HCT116 (cell line): ENCODE measurements around the gene TRIM60. TPM values are rescaled to one million over a fixed set of nuclear protein-coding genes. Genes with fewer than 3 reads are reported as not detected.

ENCODE experiments used
- ATAC-seq: fragments of 200-7000 bp; cut with Tn5 transposase; 2 replicates; pipeline ENCODE4 v1.9.1; 2020; ENCODE audit warnings: mild to moderate bottlenecking, moderate library complexity
- BruUV-seq: library from RNA; stranded (reverse); fragments of 400-500 nt; replicated peaks from 2 replicates; lab custom pipeline; 2021; lab: Mats Ljungman, UMichigan
- CTCF ChIA-PET: fragments of 300-600 bp; sonication (Branson Sonifier 250); formaldehyde crosslinking; loops from one replicate; lab custom pipeline; 2021; ENCODE audit warnings: antibody characterized with exemption; lab: Charles Lee
- POLR2A ChIA-PET: fragments of 300-600, 350-600 bp; sonication (Branson Sonifier 250); formaldehyde crosslinking; loops from one replicate; lab custom pipeline; 2021; ENCODE audit warnings: antibody characterized with exemption; lab: Charles Lee
- RAD21 ChIA-PET, 2 experiments: fragments of 300-600 bp; sonication (Branson Sonifier 250); formaldehyde crosslinking; loops; one replicate each; lab custom pipeline; 2023; ENCODE audit warnings: low total read pairs in 2 of 2; ENCODE audit not compliant: uncharacterized antibody in 2 of 2, unreplicated experiment in 2 of 2, low non-redundant PET in 1 of 2; lab: Charles Lee
- DNase-seq: peaks from one replicate; pipeline ENCODE4 v3.0.0-alpha.2; 2010; ENCODE audit warnings: low read depth, low spot score
- H2AFZ ChIP-seq: fragments of 200-600 bp; shearing (Covaris generic), sonication (generic); 2 replicates; pipeline ENCODE4 v1.6.1; 2017; ENCODE audit warnings: low read depth, mixed run types, mixed read lengths, antibody characterized with exemption, low read length; ENCODE audit not compliant: poor library complexity, severe bottlenecking
- H3K27ac ChIP-seq: 2 replicates; pipeline ENCODE4 v1.5.1; 2012; ENCODE audit warnings: low read depth, low read length
- H3K27me3 ChIP-seq: fragments of 200-600 bp; sonication (generic); 2 replicates; pipeline ENCODE4 v1.6.1; 2016; ENCODE audit warnings: mixed run types, low read length, mixed read lengths; ENCODE audit not compliant: insufficient read depth
- H3K36me3 ChIP-seq, 2 experiments: fragments of 200-500 bp in 1 of 2; fragments of 200-600 bp in 1 of 2; sonication (Bioruptor generic) in 1 of 2; sonication (generic) in 1 of 2; 2 replicates each; pipeline versions ENCODE4 v1.5.1 to v1.6.1; 2014 to 2016; ENCODE audit warnings: low read length in 2 of 2, inconsistent platforms in 1 of 2, mixed read lengths in 1 of 2, mixed run types in 1 of 2; ENCODE audit not compliant: insufficient read depth in 2 of 2, control insufficient read depth in 1 of 2
- H3K4me1 ChIP-seq, 2 experiments: fragments of 200-600 bp in 1 of 2; sonication (generic) in 1 of 2; 2 replicates each; pipeline versions ENCODE4 v1.5.1 to v1.6.1; 2012 to 2017; ENCODE audit warnings: low read length in 2 of 2, inconsistent platforms in 1 of 2, mild to moderate bottlenecking in 1 of 2, mixed read lengths in 1 of 2, mixed run types in 1 of 2, moderate library complexity in 1 of 2; ENCODE audit not compliant: insufficient read depth in 2 of 2, control insufficient read depth in 1 of 2
- H3K4me2 ChIP-seq: fragments of 200-600 bp; sonication (generic); 2 replicates; pipeline ENCODE4 v1.6.1; 2017; ENCODE audit warnings: mixed run types, low read length, mixed read lengths
- H3K4me3 ChIP-seq, 2 experiments: fragments of 200-600 bp in 1 of 2; sonication (generic) in 1 of 2; replicated peaks in 1 of 2; 2 replicates each; pipeline ENCODE4 v1.5.1; 2011 to 2016; ENCODE audit warnings: low read length in 2 of 2, control low read depth in 1 of 2, low read depth in 1 of 2, mild to moderate bottlenecking in 1 of 2, mixed read lengths in 1 of 2, mixed run types in 1 of 2
- H3K79me2 ChIP-seq: fragments of 200-600 bp; sonication (generic); 2 replicates; pipeline ENCODE4 v1.6.1; 2017; ENCODE audit warnings: mild to moderate bottlenecking, mixed run types, low read length, moderate library complexity, mixed read lengths; ENCODE audit not compliant: insufficient read depth
- H3K9ac ChIP-seq: fragments of 200-600 bp; sonication (generic); 2 replicates; pipeline ENCODE4 v1.6.1; 2016; ENCODE audit warnings: low read length, mixed read lengths
- H3K9me2 ChIP-seq: fragments of 200-600 bp; sonication (generic), shearing (Covaris generic); 2 replicates; pipeline ENCODE4 v1.6.1; 2017; ENCODE audit warnings: mixed run types, mild to moderate bottlenecking, moderate library complexity; ENCODE audit not compliant: insufficient read depth
- H3K9me3 ChIP-seq, 2 experiments: fragments of 200-500 bp in 1 of 2; fragments of 200-600 bp in 1 of 2; sonication (Bioruptor generic) in 1 of 2; sonication (generic) in 1 of 2; 2 replicates each; pipeline ENCODE4 v1.6.1; 2014 to 2017; ENCODE audit warnings: low read length in 2 of 2, mixed read lengths in 2 of 2, inconsistent platforms in 1 of 2, low read depth in 1 of 2, mild to moderate bottlenecking in 1 of 2, mixed run types in 1 of 2, moderate library complexity in 1 of 2; ENCODE audit not compliant: control insufficient read depth in 1 of 2, insufficient read depth in 1 of 2
- H4K20me1 ChIP-seq: fragments of 200-600 bp; sonication (generic), shearing (Covaris generic); 2 replicates; pipeline ENCODE4 v1.6.1; 2017; ENCODE audit warnings: mixed run types, mild to moderate bottlenecking, moderate library complexity; ENCODE audit not compliant: insufficient read depth
- ATF3 ChIP-seq: IDR thresholded peaks from 2 replicates; pipeline ENCODE4 v1.6.1; 2012
- CEBPB ChIP-seq: IDR thresholded peaks from 2 replicates; pipeline ENCODE4 v1.6.1; 2012; ENCODE audit warnings: low read depth
- EZH2 ChIP-seq: fragments of 200-600 bp; sonication (generic); IDR thresholded peaks from 2 replicates; pipeline ENCODE4 v1.6.1; 2017; ENCODE audit warnings: antibody characterized with exemption, mixed run types
- EZH2phosphoT487 ChIP-seq: fragments of 200-600 bp; IDR thresholded peaks from 2 replicates; pipeline ENCODE4 v1.6.1; 2018; ENCODE audit warnings: antibody characterized with exemption, borderline replicate concordance
- FOSL1 ChIP-seq: IDR thresholded peaks from 2 replicates; pipeline ENCODE4 v1.6.1; 2012; ENCODE audit warnings: low read depth
- JUND ChIP-seq: IDR thresholded peaks from 2 replicates; pipeline ENCODE4 v1.6.1; 2012
- MAX ChIP-seq: IDR thresholded peaks from 2 replicates; pipeline ENCODE4 v1.6.1; 2012
- POLR2A ChIP-seq: IDR thresholded peaks from 2 replicates; pipeline ENCODE4 v1.7.0; 2011; ENCODE audit warnings: borderline replicate concordance; ENCODE audit not compliant: insufficient read depth, insufficient read length; ENCODE audit errors: extremely low read depth
- RAD21 ChIP-seq: IDR thresholded peaks from 2 replicates; pipeline ENCODE4 v1.6.1; 2012; ENCODE audit warnings: low read depth, mild to moderate bottlenecking
- REST ChIP-seq: IDR thresholded peaks from 2 replicates; pipeline ENCODE4 v1.6.1; 2012; ENCODE audit warnings: low read depth
- SIN3A ChIP-seq: IDR thresholded peaks from 2 replicates; pipeline ENCODE4 v1.6.1; 2012; ENCODE audit warnings: low read depth
- SP1 ChIP-seq: IDR thresholded peaks from 2 replicates; pipeline ENCODE4 v1.6.1; 2012; ENCODE audit warnings: low read depth
- TCF7L2 ChIP-seq: IDR thresholded peaks from 2 replicates; pipeline ENCODE4 v1.7.0; 2011; ENCODE audit warnings: borderline replicate concordance, inconsistent platforms; ENCODE audit not compliant: insufficient read depth, insufficient read length; ENCODE audit errors: extremely low read depth
- ZBTB33 ChIP-seq: IDR thresholded peaks from 2 replicates; pipeline ENCODE4 v1.6.1; 2011; ENCODE audit warnings: mild to moderate bottlenecking, low read length, moderate library complexity; ENCODE audit not compliant: insufficient replicate concordance; ENCODE audit errors: extremely low read depth
- ZNF274 ChIP-seq: fragments of 200-500 bp; sonication (Bioruptor generic); IDR thresholded peaks from 2 replicates; pipeline ENCODE4 v1.6.1; 2014; ENCODE audit warnings: mild to moderate bottlenecking, low read depth, low read length, inconsistent platforms
- intact Hi-C: fragments of 100-400 bp; cut with micrococcal nuclease; formaldehyde crosslinking; loops from 2 replicates; pipeline ENCODE4 v1.10.0; 2022
- total RNA-seq: library from RNA; stranded (reverse); gene quantifications from one replicate; pipeline ENCODE4 v1.2.1, GENCODE V29; 2021; ENCODE audit not compliant: unreplicated experiment

TRIM60 gene
- total RNA-seq, 1 experiment from 2014 or later = not detected

- intact Hi-C loops = loop anchor here (1.0 to 10.0 kb wide), 4 partner anchors 60 to 1443 kb away; no protein-coding TSS in a partner anchor
These were observed 33.9 kb upstream of the TRIM60 start for GRCh38 chr4:164997941-164998340.

More at GRCh38 chr4:164997941-164998340, 33.9 kb upstream of the TRIM60 start:
- Histone ChIP-seq H3K9me3 (no peaks in the 10 kb centered on the region), H3K9ac (no peak overlapping the region), H3K36me3 (no peaks in the 10 kb centered on the region), H3K27me3 (no peaks in the 10 kb centered on the region), H3K9me2 (no peaks in the 10 kb centered on the region), H3K4me1 (no peaks in the 10 kb centered on the region), H3K79me2 (no peaks in the 10 kb centered on the region), H3K27ac (no peak overlapping the region), H3K4me2 (no peak overlapping the region), H3K4me3 (no peak overlapping the region), H2AFZ (no peak overlapping the region), H4K20me1 (no peaks in the 10 kb centered on the region)
- ChIA-PET RAD21 (no interaction called here), CTCF (no interaction called here), POLR2A (no interaction called here)
- no peak for TF ChIP-seq ZNF274
- TF ChIP-seq ATF3 = no peak
- no peak for TF ChIP-seq CEBPB
- no peak for TF ChIP-seq SIN3A
- TF ChIP-seq REST = no peak
- no peak for TF ChIP-seq JUND
- no peak for TF ChIP-seq RAD21
- no peak for TF ChIP-seq TCF7L2
- TF ChIP-seq EZH2 = no peak
- no peak for TF ChIP-seq ZBTB33
- no peak for TF ChIP-seq FOSL1
- TF ChIP-seq SP1 = no peak
- TF ChIP-seq MAX = no peak
- no peak for TF ChIP-seq EZH2phosphoT487
- no peak for TF ChIP-seq POLR2A
- no TSS peak for BruUV-seq
- DNase-seq = no peak
- ATAC-seq = no peak
